Lower lobe of right lung (tissue), 2 donors: ENCODE data around the gene TBCCD1. TPM values are rescaled to one million over a fixed set of nuclear protein-coding genes. Genes with fewer than 3 reads are reported as not detected.
A peak's percentile ranks its signal among the peaks of the same experiment; 100 is the strongest.

Experiments
- ATAC-seq, 2 donors: fragments of 200-7000 bp; cut with Tn5 transposase; one replicate each; pipeline ENCODE4 v1.9.1; 2020 to 2022; ENCODE audit warnings: mild to moderate bottlenecking in 2 of 2, moderate library complexity in 2 of 2
- DNase-seq: peaks from one replicate; pipeline ENCODE4 v3.0.0-alpha.2; 2020
- H3K27ac ChIP-seq: fragments of 200-600 bp; one replicate; pipeline ENCODE4 v1.8.0; 2022
- H3K27me3 ChIP-seq: fragments of 200-600 bp; one replicate; pipeline ENCODE4 v1.8.0; 2022; ENCODE audit warnings: low read depth
- H3K36me3 ChIP-seq: fragments of 200-600 bp; one replicate; pipeline ENCODE4 v1.8.0; 2022; ENCODE audit warnings: mild to moderate bottlenecking
- H3K4me1 ChIP-seq: fragments of 200-600 bp; one replicate; pipeline ENCODE4 v1.8.0; 2022
- H3K4me3 ChIP-seq: fragments of 200-600 bp; one replicate; pipeline ENCODE4 v1.8.0; 2022; ENCODE audit warnings: mild to moderate bottlenecking
- H3K9me3 ChIP-seq: fragments of 200-600 bp; one replicate; pipeline ENCODE4 v1.8.0; 2022
- intact Hi-C: fragments of 100-400 bp; cut with DNase I; formaldehyde crosslinking; loops from one replicate; pipeline ENCODE4 v1.11.0; 2022
- total RNA-seq: library from RNA; stranded (reverse); fragmentation: NEBNext Ultra II Directional; extraction: Animal tissue kit (Norgen Biotek cat#: 25700); gene quantifications from one replicate; pipeline ENCODE4 v1.2.1, GENCODE V29; 2021
- TF ChIP-seq, protein P1 (sequence below): fragments of 200-600 bp; IDR thresholded peaks from one replicate; pipeline ENCODE4 v1.8.0; 2022; ENCODE audit warnings: antibody characterized with exemption, mild to moderate bottlenecking
- donor health status: DM: no; HTN: yes; CAD: no; lungs with severe emphysema.

The TBCCD1 gene
- total RNA-seq, 1 donor from 2014 or later = 10.3 TPM

GRCh38 chr3:186593862-186594261 lies 26.7 kb upstream of the TBCCD1 start:
- no peaks in the 10 kb centered on the region for H3K4me1 ChIP-seq
- no peak overlapping the region for H3K4me3 ChIP-seq
- no peaks in the 10 kb centered on the region for H3K9me3 ChIP-seq
- no peak for DNase-seq
- intact Hi-C loops = no loop called here
- H3K27me3 ChIP-seq = no peaks in the 10 kb centered on the region
- TF ChIP-seq, protein P1, sequence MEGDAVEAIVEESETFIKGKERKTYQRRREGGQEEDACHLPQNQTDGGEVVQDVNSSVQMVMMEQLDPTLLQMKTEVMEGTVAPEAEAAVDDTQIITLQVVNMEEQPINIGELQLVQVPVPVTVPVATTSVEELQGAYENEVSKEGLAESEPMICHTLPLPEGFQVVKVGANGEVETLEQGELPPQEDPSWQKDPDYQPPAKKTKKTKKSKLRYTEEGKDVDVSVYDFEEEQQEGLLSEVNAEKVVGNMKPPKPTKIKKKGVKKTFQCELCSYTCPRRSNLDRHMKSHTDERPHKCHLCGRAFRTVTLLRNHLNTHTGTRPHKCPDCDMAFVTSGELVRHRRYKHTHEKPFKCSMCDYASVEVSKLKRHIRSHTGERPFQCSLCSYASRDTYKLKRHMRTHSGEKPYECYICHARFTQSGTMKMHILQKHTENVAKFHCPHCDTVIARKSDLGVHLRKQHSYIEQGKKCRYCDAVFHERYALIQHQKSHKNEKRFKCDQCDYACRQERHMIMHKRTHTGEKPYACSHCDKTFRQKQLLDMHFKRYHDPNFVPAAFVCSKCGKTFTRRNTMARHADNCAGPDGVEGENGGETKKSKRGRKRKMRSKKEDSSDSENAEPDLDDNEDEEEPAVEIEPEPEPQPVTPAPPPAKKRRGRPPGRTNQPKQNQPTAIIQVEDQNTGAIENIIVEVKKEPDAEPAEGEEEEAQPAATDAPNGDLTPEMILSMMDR = no peak
- ATAC-seq = no peak
- no peaks in the 10 kb centered on the region for H3K36me3 ChIP-seq
- no peak overlapping the region for H3K27ac ChIP-seq

DNA sequence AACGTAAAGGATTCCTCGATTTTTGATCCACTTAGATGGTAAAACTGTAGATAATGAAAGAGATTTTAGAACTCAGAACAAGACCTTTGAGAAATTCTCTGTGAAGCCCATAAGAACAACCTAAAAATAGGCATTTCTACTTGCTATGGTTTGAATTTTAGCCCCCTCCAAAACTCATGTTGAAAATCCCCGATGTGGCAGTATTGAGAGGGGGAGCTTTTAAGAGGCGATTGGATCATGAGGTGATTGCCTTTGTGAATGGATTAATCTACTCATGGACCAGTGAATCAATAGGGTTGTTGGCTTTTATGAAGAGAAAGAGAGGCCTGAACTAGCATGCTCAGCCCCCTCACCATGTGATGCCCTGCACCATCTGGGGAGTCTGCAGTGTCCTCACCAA lies 25.5 kb upstream of the TBCCD1 start:
- Histone ChIP-seq H3K9me3 (no peaks in the 10 kb centered on the region), H3K4me3 (no peak overlapping the region), H3K27me3 (no peaks in the 10 kb centered on the region), H3K4me1 (no peaks in the 10 kb centered on the region), H3K27ac (no peak overlapping the region), H3K36me3 (no peaks in the 10 kb centered on the region)
- intact Hi-C loops = no loop called here
- no peak for DNase-seq
- TF ChIP-seq, protein P1 = no peak
- ATAC-seq = no peak

- no peaks in the 10 kb centered on the region for H3K9me3 ChIP-seq
- ATAC-seq = no peak
- H3K27me3 ChIP-seq = no peaks in the 10 kb centered on the region
- DNase-seq = no peak
- peaks cover 5% of the 10 kb centered on the region for H3K36me3 ChIP-seq
- no peak overlapping the region for H3K27ac ChIP-seq
- TF ChIP-seq, protein P1 = no peak
- H3K4me3 ChIP-seq = no peak overlapping the region
- no peaks in the 10 kb centered on the region for H3K4me1 ChIP-seq
- intact Hi-C loops = no loop called here
Measured at GRCh38 chr3:186590580-186591295, 23.6 kb upstream of the TBCCD1 start.

DNA sequence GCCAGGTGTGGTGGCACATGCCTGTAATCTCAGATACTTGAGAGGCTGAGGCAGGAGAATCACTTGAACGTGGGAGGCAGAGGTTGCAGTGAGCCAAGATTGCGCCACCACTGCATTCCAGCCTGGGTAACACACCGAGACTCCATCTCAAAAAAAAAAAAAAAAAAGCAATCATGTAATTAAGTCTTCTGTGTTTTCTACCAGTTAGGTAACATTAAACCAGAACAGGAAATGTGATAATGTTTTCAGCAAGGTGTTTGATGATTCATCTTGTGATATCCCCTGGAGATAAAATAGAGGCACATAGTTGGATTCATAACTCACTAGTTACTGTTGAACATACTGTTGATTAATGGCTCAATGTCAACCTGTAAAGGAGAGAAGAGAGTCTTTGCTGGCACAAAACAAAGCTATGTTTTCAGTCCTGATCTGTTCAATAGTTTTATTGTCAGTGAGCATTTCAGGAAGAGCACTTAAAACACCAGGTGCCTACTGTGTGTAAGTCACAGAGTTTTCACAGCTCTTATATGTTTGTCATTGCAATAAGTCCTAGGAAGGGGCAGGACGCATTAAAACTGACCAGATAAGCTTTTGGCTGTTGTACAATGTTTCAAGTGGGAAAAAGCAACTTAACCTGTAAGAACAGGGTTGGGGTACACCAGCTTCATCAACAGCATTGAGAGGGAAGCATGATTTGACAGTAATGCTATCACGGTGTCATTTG lies 22.9 kb upstream of the TBCCD1 start:
- ATAC-seq (peak; percentile 45 to 47), DNase-seq (no peak)
- intact Hi-C loops = no loop called here
- TF ChIP-seq, protein P1 = no peak
- Histone ChIP-seq H3K36me3 (peaks cover 13% of the 10 kb centered on the region), H3K4me3 (no peak overlapping the region), H3K4me1 (no peaks in the 10 kb centered on the region), H3K9me3 (no peaks in the 10 kb centered on the region), H3K27me3 (no peaks in the 10 kb centered on the region), H3K27ac (no peak overlapping the region)

GRCh38 chr3:186589121-186589520 lies 22.0 kb upstream of the TBCCD1 start:
- H3K27ac ChIP-seq = no peak overlapping the region
- TF ChIP-seq, protein P1 = no peak
- H3K4me1 ChIP-seq = no peaks in the 10 kb centered on the region
- no peaks in the 10 kb centered on the region for H3K9me3 ChIP-seq
- no peak for ATAC-seq
- H3K27me3 ChIP-seq = no peaks in the 10 kb centered on the region
- DNase-seq = no peak
- H3K4me3 ChIP-seq = no peak overlapping the region
- H3K36me3 ChIP-seq = peaks cover 21% of the 10 kb centered on the region
- intact Hi-C loops = no loop called here
